WTC11 (cell line): ENCODE data around the gene PAK5. TPM values are rescaled to one million over a fixed set of nuclear protein-coding genes. Genes with fewer than 3 reads are reported as not detected.

Source experiments
- ATAC-seq: fragments of 200-7000 bp; cut with Tn5 transposase; 2 replicates; pipeline ENCODE4 v1.10.0; 2021; ENCODE audit warnings: mild to moderate bottlenecking, moderate library complexity
- CTCF ChIA-PET: fragments of 300-600 bp; sonication (Branson Sonifier 250); formaldehyde crosslinking; loops from one replicate; lab custom pipeline; 2021; ENCODE audit warnings: antibody characterized with exemption; lab: Charles Lee
- POLR2A ChIA-PET: fragments of 350-600 bp; sonication (Branson Sonifier 250); formaldehyde crosslinking; loops from one replicate; lab custom pipeline; 2021; ENCODE audit warnings: antibody characterized with exemption; lab: Charles Lee
- DNase-seq: peaks from one replicate; pipeline ENCODE4 v3.0.0; 2021; ENCODE audit warnings: low spot score
- H3K27ac Mint-ChIP-seq: 2 replicates; pipeline ENCODE4 v1.8.0; 2021; ENCODE audit warnings: mixed read lengths
- H3K27me3 Mint-ChIP-seq: 2 replicates; pipeline ENCODE4 v1.8.0; 2021; ENCODE audit warnings: low read depth, mild to moderate bottlenecking, moderate library complexity, mixed read lengths
- H3K36me3 Mint-ChIP-seq: 2 replicates; pipeline ENCODE4 v1.8.0; 2021; ENCODE audit warnings: mixed read lengths
- H3K4me1 Mint-ChIP-seq: 2 replicates; pipeline ENCODE4 v1.8.0; 2022; ENCODE audit warnings: mixed read lengths
- H3K4me3 Mint-ChIP-seq: 2 replicates; pipeline ENCODE4 v1.8.0; 2021; ENCODE audit warnings: mild to moderate bottlenecking, moderate library complexity, mixed read lengths
- H3K9me3 Mint-ChIP-seq: 2 replicates; pipeline ENCODE4 v1.8.0; 2021; ENCODE audit warnings: mixed read lengths
- ELF4 ChIP-seq: sonication (generic); formaldehyde crosslinking; IDR thresholded peaks from 2 replicates; pipeline ENCODE4 v1.8.1; 2022; ENCODE audit warnings: low read depth, mild to moderate bottlenecking, moderate library complexity, missing genetic modification reagents
- ERG ChIP-seq: fragments of 250-450 bp; sonication (Bioruptor Pico); IDR thresholded peaks from 2 replicates; pipeline ENCODE4 v1.8.0; 2021; ENCODE audit warnings: mild to moderate bottlenecking
- FOXK1 ChIP-seq: sonication (generic); formaldehyde crosslinking; IDR thresholded peaks from 2 replicates; pipeline ENCODE4 v1.8.0; 2022; ENCODE audit warnings: mild to moderate bottlenecking, moderate library complexity, missing genetic modification reagents
- FOXP1 ChIP-seq: sonication (generic); formaldehyde crosslinking; IDR thresholded peaks from 2 replicates; pipeline ENCODE4 v1.8.0; 2022; ENCODE audit warnings: missing genetic modification reagents, mild to moderate bottlenecking, moderate library complexity, borderline replicate concordance
- GTF2I ChIP-seq: fragments of 250-450 bp; sonication (Bioruptor Pico); conservative IDR thresholded peaks from 2 replicates; pipeline ENCODE4 v1.4.0; 2021; ENCODE audit warnings: mild to moderate bottlenecking
- JUN ChIP-seq: sonication (generic); formaldehyde crosslinking; IDR thresholded peaks from 2 replicates; pipeline ENCODE4 v1.8.0; 2023; ENCODE audit warnings: mild to moderate bottlenecking, missing genetic modification reagents
- NFATC4 ChIP-seq: fragments of 250-450 bp; sonication (Bioruptor Pico); IDR thresholded peaks from 2 replicates; pipeline ENCODE4 v1.9.0; 2021; ENCODE audit warnings: mild to moderate bottlenecking
- NR1H2 ChIP-seq: sonication (generic); formaldehyde crosslinking; IDR thresholded peaks from 2 replicates; pipeline ENCODE4 v1.9.0; 2021; ENCODE audit warnings: mild to moderate bottlenecking, moderate library complexity, missing genetic modification reagents
- NR2C2 ChIP-seq: sonication (generic); formaldehyde crosslinking; IDR thresholded peaks from 2 replicates; pipeline ENCODE4 v1.8.0; 2022; ENCODE audit warnings: mild to moderate bottlenecking, missing genetic modification reagents
- SMAD3 ChIP-seq: sonication (generic); formaldehyde crosslinking; IDR thresholded peaks from 2 replicates; pipeline ENCODE4 v1.8.0; 2022; ENCODE audit warnings: missing genetic modification reagents, mild to moderate bottlenecking, borderline replicate concordance
- SMAD4 ChIP-seq: sonication (generic); formaldehyde crosslinking; IDR thresholded peaks from 2 replicates; pipeline ENCODE4 v1.8.0; 2022; ENCODE audit warnings: mild to moderate bottlenecking, missing genetic modification reagents
- SOX15 ChIP-seq: fragments of 250-450 bp; sonication (Bioruptor Pico); IDR thresholded peaks from 2 replicates; pipeline ENCODE4 v1.9.0; 2021; ENCODE audit warnings: mild to moderate bottlenecking
- SP1 ChIP-seq: sonication (generic); formaldehyde crosslinking; conservative IDR thresholded peaks from 2 replicates; pipeline ENCODE4 v1.8.1; 2022; ENCODE audit warnings: missing genetic modification reagents
- TCF7 ChIP-seq: sonication (generic); formaldehyde crosslinking; IDR thresholded peaks from 2 replicates; pipeline ENCODE4 v1.8.0; 2022; ENCODE audit warnings: mild to moderate bottlenecking, low read depth, missing genetic modification reagents, moderate library complexity
- TEAD4 ChIP-seq: sonication (generic); formaldehyde crosslinking; IDR thresholded peaks from 2 replicates; pipeline ENCODE4 v1.8.0; 2022; ENCODE audit warnings: mild to moderate bottlenecking, missing genetic modification reagents
- TP53 ChIP-seq: sonication (generic); formaldehyde crosslinking; IDR thresholded peaks from 2 replicates; pipeline ENCODE4 v1.8.1; 2023; ENCODE audit warnings: mild to moderate bottlenecking, missing genetic modification reagents
- USF1 ChIP-seq: sonication (generic); formaldehyde crosslinking; IDR thresholded peaks from 2 replicates; pipeline ENCODE4 v1.8.0; 2022; ENCODE audit warnings: mild to moderate bottlenecking, missing genetic modification reagents
- USF2 ChIP-seq: sonication (generic); formaldehyde crosslinking; IDR thresholded peaks from 2 replicates; pipeline ENCODE4 v1.8.1; 2023; ENCODE audit warnings: mild to moderate bottlenecking, missing genetic modification reagents, moderate library complexity
- ZNF219 ChIP-seq: sonication (generic); formaldehyde crosslinking; IDR thresholded peaks from 2 replicates; pipeline ENCODE4 v1.8.0; 2023; ENCODE audit warnings: missing genetic modification reagents, mild to moderate bottlenecking, borderline replicate concordance
- ZNF263 ChIP-seq: sonication (generic); formaldehyde crosslinking; IDR thresholded peaks from 2 replicates; pipeline ENCODE4 v1.8.1; 2022; ENCODE audit warnings: low read depth, mild to moderate bottlenecking, moderate library complexity, missing genetic modification reagents
- ZNF423 ChIP-seq: fragments of 250-450 bp; sonication (Bioruptor Pico); IDR thresholded peaks from 2 replicates; pipeline ENCODE4 v2.1.2; 2022; ENCODE audit warnings: mild to moderate bottlenecking, moderate library complexity
- total RNA-seq: library from RNA; stranded (reverse); gene quantifications from 3 replicates; pipeline ENCODE4 v1.2.3, GENCODE V29; 2021
- TF ChIP-seq, protein P1 (sequence below): fragments of 250-450 bp; sonication (Bioruptor Pico); IDR thresholded peaks from 2 replicates; pipeline ENCODE4 v1.9.0; 2021; ENCODE audit warnings: mild to moderate bottlenecking
- TF ChIP-seq, protein P2 (sequence below): sonication (generic); formaldehyde crosslinking; IDR thresholded peaks from 2 replicates; pipeline ENCODE4 v1.8.1; 2022; ENCODE audit warnings: low read depth, missing genetic modification reagents, borderline replicate concordance

Gene PAK5
- total RNA-seq, 1 experiment from 2014 or later = 0.31 TPM

DNA sequence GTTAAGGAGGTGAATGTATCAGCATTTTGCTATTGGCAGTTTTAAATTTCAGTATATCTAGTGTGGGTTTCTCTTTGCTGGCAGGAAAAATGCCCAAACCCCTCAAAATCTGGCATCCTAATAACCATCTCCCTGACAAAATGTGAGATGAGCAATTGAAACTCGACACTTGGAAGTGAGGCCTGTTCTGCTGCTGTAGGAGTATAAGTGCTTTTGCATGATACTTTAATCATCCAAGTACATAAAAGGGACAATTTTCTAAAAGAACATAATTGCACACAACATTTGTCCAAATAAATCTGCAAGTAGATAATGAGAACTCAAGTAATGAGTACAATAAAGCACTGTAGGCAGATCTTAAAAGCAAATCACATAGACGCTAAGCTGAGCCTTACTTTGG, 288.0 kb downstream of the PAK5 start (continued):
- TF ChIP-seq, protein P1, sequence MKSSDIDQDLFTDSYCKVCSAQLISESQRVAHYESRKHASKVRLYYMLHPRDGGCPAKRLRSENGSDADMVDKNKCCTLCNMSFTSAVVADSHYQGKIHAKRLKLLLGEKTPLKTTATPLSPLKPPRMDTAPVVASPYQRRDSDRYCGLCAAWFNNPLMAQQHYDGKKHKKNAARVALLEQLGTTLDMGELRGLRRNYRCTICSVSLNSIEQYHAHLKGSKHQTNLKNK = no peak
- TF ChIP-seq NFATC4 (CRISPR knock-in tag) = no peak
- no peak for TF ChIP-seq USF2 (CRISPR knock-in tag)
- TF ChIP-seq, protein P2, sequence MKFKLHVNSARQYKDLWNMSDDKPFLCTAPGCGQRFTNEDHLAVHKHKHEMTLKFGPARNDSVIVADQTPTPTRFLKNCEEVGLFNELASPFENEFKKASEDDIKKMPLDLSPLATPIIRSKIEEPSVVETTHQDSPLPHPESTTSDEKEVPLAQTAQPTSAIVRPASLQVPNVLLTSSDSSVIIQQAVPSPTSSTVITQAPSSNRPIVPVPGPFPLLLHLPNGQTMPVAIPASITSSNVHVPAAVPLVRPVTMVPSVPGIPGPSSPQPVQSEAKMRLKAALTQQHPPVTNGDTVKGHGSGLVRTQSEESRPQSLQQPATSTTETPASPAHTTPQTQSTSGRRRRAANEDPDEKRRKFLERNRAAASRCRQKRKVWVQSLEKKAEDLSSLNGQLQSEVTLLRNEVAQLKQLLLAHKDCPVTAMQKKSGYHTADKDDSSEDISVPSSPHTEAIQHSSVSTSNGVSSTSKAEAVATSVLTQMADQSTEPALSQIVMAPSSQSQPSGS = no peak
- TF ChIP-seq ERG = no peak
- no peak for TF ChIP-seq JUN
- TF ChIP-seq USF1 (CRISPR knock-in tag) = no peak

- TF ChIP-seq TP53 (CRISPR knock-in tag) (no peak), ZNF263 (CRISPR knock-in tag) (no peak), SP1 (CRISPR knock-in tag) (no peak), SMAD3 (CRISPR knock-in tag) (no peak)
- TF ChIP-seq, all 79 proteins: peak for 0
- Mint-ChIP-seq H3K4me1 (peaks cover 3% of the 10 kb centered on the region), H3K36me3 (no peaks in the 10 kb centered on the region), H3K9me3 (no peaks in the 10 kb centered on the region), H3K27me3 (peaks cover 2% of the 10 kb centered on the region; the same call in 1 of the 2 replicates), H3K4me3 (no peak overlapping the region), H3K27ac (no peak overlapping the region)
- ATAC-seq = no peak
- ChIA-PET CTCF (no interaction called here), POLR2A (no interaction called here)
- no peak for DNase-seq
Observed at GRCh38 chr20:9550283-9550682, 288.6 kb downstream of the PAK5 start.

DNA sequence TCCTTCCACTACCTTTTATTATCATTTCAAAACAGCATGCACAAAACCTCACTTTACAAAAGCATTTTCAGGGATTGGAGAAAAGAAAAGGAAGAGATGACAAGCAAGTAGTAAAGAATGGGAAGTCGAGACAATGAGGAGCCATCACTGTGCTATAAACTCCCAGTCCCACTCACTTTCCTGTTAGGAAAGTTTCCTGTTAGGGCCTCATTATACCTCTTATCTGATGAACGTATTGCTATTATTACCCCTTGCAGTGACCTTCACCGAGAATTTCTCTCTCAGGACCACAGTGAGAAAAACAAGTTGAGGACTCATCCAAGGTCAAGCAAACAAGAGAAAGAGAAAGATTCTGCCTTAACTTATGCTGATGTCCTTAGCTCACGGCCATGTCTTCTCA, 295.7 kb downstream of the PAK5 start:
- H3K27me3 Mint-ChIP-seq = peaks cover 2% of the 10 kb centered on the region; the same call in 1 of the 2 replicates
- TF ChIP-seq TEAD4 (CRISPR knock-in tag) (no peak), ZNF219 (CRISPR knock-in tag) (no peak), NFATC4 (CRISPR knock-in tag) (no peak), FOXK1 (CRISPR knock-in tag) (no peak), SOX15 (CRISPR knock-in tag) (no peak), ZNF423 (CRISPR knock-in tag) (no peak), TCF7 (CRISPR knock-in tag) (no peak), FOXP1 (CRISPR knock-in tag) (no peak), SMAD3 (CRISPR knock-in tag) (no peak), SMAD4 (CRISPR knock-in tag) (no peak), NR1H2 (CRISPR knock-in tag) (no peak), GTF2I (no peak), ELF4 (no peak), NR2C2 (no peak)
- TF ChIP-seq, protein P1 = no peak
- TF ChIP-seq, protein P2 = no peak
- TF ChIP-seq, all 79 proteins: peak for 0
- H3K36me3 Mint-ChIP-seq = no peaks in the 10 kb centered on the region
- POLR2A ChIA-PET = no interaction called here
- H3K27ac Mint-ChIP-seq = no peak overlapping the region
- H3K4me3 Mint-ChIP-seq = no peak overlapping the region
- DNase-seq (no peak), ATAC-seq (no peak)
- 0 out of 2 replicates have a peak, but pooled peaks cover 4% of the 10 kb centered on the region for H3K4me1 Mint-ChIP-seq
- H3K9me3 Mint-ChIP-seq = no peaks in the 10 kb centered on the region
- CTCF ChIA-PET = no interaction called here
